ENCODE data around the gene TMEM154.
"Not testable (repeated sequence)": the region's sequence is repeated elsewhere in the genome, so short reads cannot be mapped to it uniquely, and the experiment has no call there.

TMEM154 gene

GRCh38 chr4:152668338-152668964, 11.3 kb downstream of the TMEM154 start:
- no peak for DNase-seq (ENCODE audit: low read depth in 1 of 2, low spot score in 1 of 2)

DNA sequence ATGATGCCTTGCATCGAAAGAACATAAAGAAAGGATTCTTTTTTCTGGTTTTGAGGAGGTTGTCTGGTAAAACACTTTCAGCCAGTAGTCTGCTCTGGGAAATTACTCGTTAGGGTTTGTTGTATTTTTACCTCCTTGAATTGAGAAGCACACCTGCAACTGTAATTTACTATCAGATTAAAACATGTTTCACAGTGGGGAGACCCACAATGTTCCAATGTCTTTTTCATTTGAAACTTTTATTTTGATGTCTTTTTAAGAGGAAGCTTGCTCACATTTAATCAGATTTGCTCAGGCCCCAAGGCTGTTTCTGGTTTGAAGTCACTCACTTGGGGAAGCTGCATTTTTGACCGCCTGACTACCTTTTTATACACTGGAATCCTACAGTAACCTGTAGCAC, 12.0 kb downstream of the TMEM154 start:
- DNase-seq (ENCODE audit: low read depth in 1 of 2, low spot score in 1 of 2) = no peak

DNA sequence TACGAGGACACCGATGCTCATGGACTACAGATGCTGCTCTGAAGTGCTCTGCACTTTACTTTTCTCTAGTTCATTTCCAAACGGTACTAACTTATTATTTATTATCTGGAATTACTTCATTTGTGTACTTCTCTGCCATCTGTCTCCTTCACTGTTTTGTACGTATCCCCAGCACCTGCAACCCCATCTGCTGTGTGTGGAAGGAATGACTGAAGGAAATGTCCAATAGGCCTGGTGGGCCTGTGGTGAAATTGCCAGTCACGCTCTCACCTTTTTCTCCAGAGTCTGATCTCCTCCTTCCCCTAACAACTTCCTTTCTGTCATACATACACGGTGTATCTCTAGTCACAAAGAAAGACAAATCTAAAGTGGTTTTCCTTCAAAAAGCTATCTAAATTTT, 12.9 kb downstream of the TMEM154 start:
- DNase-seq (ENCODE audit: low read depth in 1 of 2, low spot score in 1 of 2) = no peak

DNA sequence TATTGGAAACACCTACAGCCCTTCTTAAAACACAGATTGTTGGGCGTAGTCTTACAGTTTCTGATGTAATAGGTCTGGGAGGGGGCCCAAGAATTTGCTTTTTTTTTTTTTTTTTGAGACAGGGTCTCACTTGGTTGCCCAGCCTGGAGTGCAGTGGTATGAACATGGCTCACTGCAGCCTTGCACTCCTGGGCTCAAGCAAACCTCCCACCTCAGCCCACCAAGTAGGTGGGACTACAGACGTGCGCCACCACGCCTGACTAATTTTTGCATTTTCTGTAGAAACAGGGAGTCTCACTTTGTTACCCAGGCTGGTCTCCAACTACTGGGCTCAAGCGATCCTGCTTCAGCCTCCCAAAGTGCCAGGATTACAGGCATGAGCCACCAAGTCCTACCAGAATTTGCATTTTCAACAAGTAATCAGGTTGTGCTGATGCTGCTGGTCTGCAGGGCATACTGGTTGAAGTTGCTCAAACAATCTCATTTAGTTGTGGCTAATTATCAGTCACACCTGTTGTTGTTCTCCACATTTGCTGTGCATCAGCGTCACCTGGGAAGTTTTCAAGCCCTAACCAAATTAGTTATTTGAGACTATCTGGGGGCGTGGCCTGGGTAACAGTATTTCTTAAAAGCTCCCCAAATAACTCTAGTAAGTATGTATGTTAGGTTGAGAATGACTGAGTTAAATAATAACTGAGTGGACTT, 14.0 kb downstream of the TMEM154 start:
- no peak for DNase-seq (ENCODE audit: low read depth in 1 of 2, low spot score in 1 of 2)

GRCh38 chr4:152664067-152664378, 15.8 kb downstream of the TMEM154 start:
- not testable (repeated sequence) for DNase-seq (ENCODE audit: low read depth in 1 of 2, low spot score in 1 of 2)

DNA sequence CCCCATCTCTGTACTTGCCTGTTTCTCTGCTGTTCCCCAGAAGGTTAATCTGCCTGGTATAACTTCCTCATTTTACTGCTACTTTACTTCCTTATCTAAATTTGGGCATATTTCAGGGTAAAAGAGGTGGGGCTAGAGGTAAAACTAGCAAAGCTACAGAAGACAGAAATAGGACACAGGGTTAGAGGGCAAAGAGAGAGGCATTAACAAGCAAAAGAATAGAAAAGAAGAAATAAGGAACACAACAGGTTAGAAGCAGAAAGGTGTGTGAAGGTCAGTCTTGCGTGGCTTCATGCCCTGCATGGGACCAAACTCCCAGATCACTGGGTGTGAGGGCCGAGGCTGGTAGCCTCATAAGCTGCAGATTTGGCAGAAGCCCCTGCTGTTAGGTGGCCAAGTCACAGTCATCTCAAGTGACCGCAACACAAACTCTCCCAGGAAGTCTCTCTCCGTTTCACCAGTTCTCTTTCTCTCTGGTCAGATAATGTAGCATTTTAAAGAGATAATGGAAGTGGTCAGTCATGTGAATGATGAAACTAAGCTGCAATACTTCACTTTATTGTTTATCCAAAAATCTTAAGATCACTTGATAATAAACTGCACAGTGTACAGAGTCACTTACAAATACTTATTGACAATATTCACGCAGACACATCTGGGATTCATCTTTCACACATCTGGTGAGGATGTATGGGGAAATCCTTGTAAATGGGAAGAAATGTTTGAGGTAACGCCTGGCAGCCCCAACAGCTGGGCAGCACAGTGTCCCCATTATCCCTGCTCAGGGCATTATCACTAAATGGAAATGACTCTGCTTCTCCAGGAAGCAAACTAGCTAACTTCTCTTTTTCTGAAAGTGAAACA, 16.4 kb downstream of the TMEM154 start:
- DNase-seq (ENCODE audit: low read depth in 1 of 2, low spot score in 1 of 2) = no peak

- no peak for DNase-seq (ENCODE audit: low read depth in 1 of 2, low spot score in 1 of 2)
Measured at GRCh38 chr4:152661649-152662048, 18.1 kb downstream of the TMEM154 start.

- DNase-seq (ENCODE audit: low read depth in 1 of 2, low spot score in 1 of 2) = no peak
Measured at GRCh38 chr4:152660526-152660925, 19.3 kb downstream of the TMEM154 start.

DNA sequence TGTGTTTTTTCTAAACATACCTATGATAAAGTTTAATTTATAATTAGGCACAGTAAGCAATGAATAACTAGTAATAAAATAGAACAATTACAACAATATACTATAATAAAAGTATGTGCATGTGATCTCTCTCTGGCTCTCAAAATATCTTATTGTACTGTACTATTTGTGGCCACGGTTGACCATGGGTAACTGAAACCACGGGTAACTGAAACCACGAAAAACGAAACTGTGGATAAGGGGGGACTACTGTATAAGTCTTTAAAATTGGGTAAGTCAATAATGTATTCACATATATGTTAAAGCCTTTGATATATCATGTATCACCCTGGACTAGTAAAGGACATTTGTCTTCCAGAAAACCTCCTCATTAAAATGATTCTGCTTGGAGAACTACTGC, 20.0 kb downstream of the TMEM154 start:
- no peak for DNase-seq (ENCODE audit: low read depth in 1 of 2, low spot score in 1 of 2)

GRCh38 chr4:152657657-152658056, 22.1 kb downstream of the TMEM154 start:
- no peak for DNase-seq (ENCODE audit: low read depth in 1 of 2, low spot score in 1 of 2)

GRCh38 chr4:152655272-152656129, 24.3 kb downstream of the TMEM154 start:
- no peak for DNase-seq (ENCODE audit: low read depth in 1 of 2, low spot score in 1 of 2)

DNA sequence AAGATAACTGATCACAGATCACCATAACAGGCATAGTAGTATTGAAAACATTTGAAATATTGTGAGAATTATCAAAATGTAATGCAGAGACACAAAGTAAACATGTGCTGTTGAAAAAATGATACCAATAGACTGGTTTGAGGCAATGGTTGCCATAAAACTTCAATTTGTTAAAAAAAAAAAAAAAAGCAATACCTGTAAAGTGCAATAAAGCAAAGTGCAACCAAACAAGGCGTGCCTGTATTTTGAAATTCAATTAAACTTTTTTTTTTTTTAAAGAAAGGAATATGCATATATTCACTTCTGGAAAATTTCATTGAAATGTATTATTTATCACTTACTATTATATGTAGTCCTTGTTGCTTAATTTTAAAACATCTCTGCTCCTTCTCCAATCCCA, 27.7 kb downstream of the TMEM154 start:
- no peak for DNase-seq (ENCODE audit: low read depth in 1 of 2, low spot score in 1 of 2)

- DNase-seq (ENCODE audit: low read depth in 1 of 2, low spot score in 1 of 2) = no peak
Measured at GRCh38 chr4:152651473-152652060, 28.2 kb downstream of the TMEM154 start.

GRCh38 chr4:152646221-152646620, 33.6 kb downstream of the TMEM154 start:
- no peak for DNase-seq (ENCODE audit: low read depth in 1 of 2, low spot score in 1 of 2)

- no peak for DNase-seq (ENCODE audit: low read depth in 1 of 2, low spot score in 1 of 2)
Measured at GRCh38 chr4:152644130-152644529, 35.7 kb downstream of the TMEM154 start.

DNA sequence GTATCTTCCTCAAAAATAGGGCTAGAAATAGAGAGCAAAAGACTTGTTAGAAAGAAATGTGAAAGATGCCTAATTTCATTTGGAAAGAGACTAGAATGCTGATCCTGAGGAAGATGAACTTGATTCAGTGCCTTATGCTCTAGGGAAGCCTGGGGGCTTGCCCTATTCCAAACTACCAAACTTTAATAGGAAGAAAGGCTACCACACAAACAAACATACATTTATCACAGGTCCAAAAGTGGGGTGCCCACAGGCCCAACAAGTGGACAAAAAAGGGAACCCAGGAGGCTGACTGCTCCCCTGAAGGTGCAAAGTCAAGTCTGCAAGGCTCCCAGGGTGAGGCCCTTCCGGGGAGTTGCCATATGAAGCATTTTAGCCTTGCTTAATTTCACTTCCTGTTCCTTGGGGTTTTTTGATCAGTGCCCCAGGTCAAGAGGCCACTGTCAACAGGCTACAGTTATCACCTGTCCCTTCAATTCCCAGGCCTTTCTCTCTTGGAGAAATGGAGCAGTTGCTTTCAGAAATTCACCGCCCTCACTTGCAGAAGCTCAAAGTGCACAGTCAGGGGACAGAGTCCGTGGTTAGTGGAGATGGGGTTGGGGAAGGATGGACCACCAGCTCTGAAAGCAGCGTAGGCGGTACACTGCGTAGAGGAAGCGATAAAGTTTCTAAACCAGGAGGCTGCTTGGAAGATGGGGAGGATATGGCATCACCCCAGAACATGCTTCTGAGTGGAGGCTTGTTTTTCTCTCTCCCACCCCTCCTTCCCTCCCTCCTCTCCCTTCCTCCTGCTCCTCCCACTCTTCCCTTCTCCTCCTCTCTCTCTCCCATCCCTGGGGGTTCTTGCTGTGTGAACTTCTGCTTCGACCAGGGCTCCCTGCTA, 36.4 kb downstream of the TMEM154 start:
- DNase-seq (ENCODE audit: low read depth in 1 of 2, low spot score in 1 of 2) = no peak

GRCh38 chr4:152640058-152640921, 39.5 kb downstream of the TMEM154 start:
- no peak for DNase-seq (ENCODE audit: low read depth in 1 of 2, low spot score in 1 of 2)

DNA sequence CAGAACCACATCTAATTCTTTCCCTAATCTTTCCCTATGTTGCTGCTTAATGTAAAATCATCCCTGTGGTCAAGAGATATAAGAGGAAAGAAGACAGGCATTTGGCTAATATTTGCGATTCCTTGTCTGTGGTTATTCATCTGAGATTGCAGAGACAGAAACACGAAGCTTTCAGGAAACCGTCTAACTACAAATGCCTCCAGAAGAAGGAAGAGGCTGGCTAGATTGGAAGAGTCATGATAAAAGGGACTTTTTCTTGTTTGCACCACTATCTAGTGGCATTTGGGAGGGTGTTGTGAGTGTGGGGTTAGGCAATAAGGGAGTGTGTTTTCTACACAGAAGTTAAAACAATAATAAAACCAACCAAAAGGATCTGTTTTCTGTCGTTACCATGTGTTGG, 43.9 kb downstream of the TMEM154 start:
- DNase-seq (ENCODE audit: low read depth in 1 of 2, low spot score in 1 of 2) = no peak

Measured in activated CD4-positive, alpha-beta T cell treated with anti-CD3 and anti-CD28 coated beads, Interleukin-2, amount 50 U/mL, for 24 hours (primary cell).